ENCODE data around the gene BTN3A1.

DNA sequence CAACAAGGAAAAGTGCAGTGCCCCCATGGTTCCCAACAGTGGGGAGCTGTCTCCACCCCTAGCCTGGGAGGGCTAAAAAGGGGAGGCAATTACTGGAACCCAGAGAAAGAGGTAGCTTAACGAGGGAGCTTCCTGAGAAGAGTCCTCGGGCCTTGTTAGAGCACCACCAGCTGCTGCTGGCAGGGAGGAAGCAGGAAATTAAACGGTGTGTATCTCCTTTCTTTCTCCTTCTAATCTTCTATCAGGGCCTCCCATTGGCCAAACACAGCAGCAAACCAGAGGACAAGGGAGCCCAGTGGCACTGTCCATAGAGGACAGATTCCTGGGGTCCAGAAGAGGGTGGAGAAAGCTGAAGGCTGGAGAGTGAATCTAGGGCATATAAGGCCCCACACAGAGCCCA is 26.8 kb upstream of the BTN3A1 start:
- TF ChIP-seq, protein P1, sequence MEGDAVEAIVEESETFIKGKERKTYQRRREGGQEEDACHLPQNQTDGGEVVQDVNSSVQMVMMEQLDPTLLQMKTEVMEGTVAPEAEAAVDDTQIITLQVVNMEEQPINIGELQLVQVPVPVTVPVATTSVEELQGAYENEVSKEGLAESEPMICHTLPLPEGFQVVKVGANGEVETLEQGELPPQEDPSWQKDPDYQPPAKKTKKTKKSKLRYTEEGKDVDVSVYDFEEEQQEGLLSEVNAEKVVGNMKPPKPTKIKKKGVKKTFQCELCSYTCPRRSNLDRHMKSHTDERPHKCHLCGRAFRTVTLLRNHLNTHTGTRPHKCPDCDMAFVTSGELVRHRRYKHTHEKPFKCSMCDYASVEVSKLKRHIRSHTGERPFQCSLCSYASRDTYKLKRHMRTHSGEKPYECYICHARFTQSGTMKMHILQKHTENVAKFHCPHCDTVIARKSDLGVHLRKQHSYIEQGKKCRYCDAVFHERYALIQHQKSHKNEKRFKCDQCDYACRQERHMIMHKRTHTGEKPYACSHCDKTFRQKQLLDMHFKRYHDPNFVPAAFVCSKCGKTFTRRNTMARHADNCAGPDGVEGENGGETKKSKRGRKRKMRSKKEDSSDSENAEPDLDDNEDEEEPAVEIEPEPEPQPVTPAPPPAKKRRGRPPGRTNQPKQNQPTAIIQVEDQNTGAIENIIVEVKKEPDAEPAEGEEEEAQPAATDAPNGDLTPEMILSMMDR (IDR thresholded peaks at IDR 0.05; ENCODE audit: control extremely low read depth in 1 of 3, insufficient read depth in 1 of 3, low read depth in 1 of 3, low read length in 3 of 3) = no peak
- TF ChIP-seq YY1 (IDR thresholded peaks at IDR 0.05; ENCODE audit: low read depth, low read length) (no peak), CHD2 (IDR thresholded peaks at IDR 0.05; ENCODE audit: low read length) (no peak), HDAC6 (IDR thresholded peaks at IDR 0.05; ENCODE audit: low read depth, low read length) (no peak), SP2 (IDR thresholded peaks at IDR 0.05; ENCODE audit: low read length) (no peak), RAD21 (IDR thresholded peaks at IDR 0.05 in 1 of 2, conservative IDR thresholded peaks at IDR 0.05 in 1 of 2; ENCODE audit: low read depth in 2 of 2, low read length in 2 of 2) (no peak), GABPA (IDR thresholded peaks at IDR 0.05; ENCODE audit: borderline replicate concordance, insufficient read depth, low read length) (no peak), EGR1 (IDR thresholded peaks at IDR 0.05; ENCODE audit: borderline replicate concordance, low read depth, low read length) (no peak), ZNF274 (IDR thresholded peaks at IDR 0.05; ENCODE audit: borderline replicate concordance, extremely low read depth, low read length) (no peak), EZH2 (IDR thresholded peaks at IDR 0.05; ENCODE audit: low read depth, low read length, severe bottlenecking) (no peak), CBX8 (IDR thresholded peaks at IDR 0.05; ENCODE audit: borderline replicate concordance, low read depth, low read length) (no peak), NRF1 (IDR thresholded peaks at IDR 0.05; ENCODE audit: low read depth, low read length) (no peak), POLR2A (IDR thresholded peaks at IDR 0.05; ENCODE audit: control extremely low read depth in 1 of 2, low read depth in 2 of 2, low read length in 2 of 2) (no peak)

Measured in H1 (cell line).